Spleen (tissue), 7 donors: Measurements from ENCODE around the gene REXO1.

Experiments used
- CTCF ChIP-seq, 11 experiments: fragments of 200-600 bp in 7 of 11; fragments of 450-650 bp in 4 of 11; sonication (generic) in 4 of 11; IDR thresholded peaks in 8 of 11; conservative IDR thresholded peaks in 3 of 11; 1 replicate in 7 of 11; 2 replicates in 4 of 11; pipeline versions ENCODE4 v1.4.0 to v1.8.0; 2016 to 2021; ENCODE audit warnings: antibody characterized with exemption in 11 of 11, inconsistent platforms in 4 of 11, mild to moderate bottlenecking in 1 of 11
- POLR2A ChIP-seq, 3 donors: fragments of 450-650 bp; IDR thresholded peaks; one replicate each; pipeline ENCODE4 v1.5.1; 2017; ENCODE audit warnings: antibody characterized with exemption in 3 of 3, mild to moderate bottlenecking in 1 of 3
- donor health status: DM: no; HTN: no; CAD: no; lungs with moderate emphysema.
- donor health status: DM: no; HTN: no; CAD: no.
- donor health status: DM: no; HTN: no; CAD: no.

- TF ChIP-seq CTCF (IDR thresholded peaks at IDR 0.05 in 8 of 11, conservative IDR thresholded peaks at IDR 0.05 in 3 of 11): no peak
- no peak for TF ChIP-seq POLR2A (IDR thresholded peaks at IDR 0.05)
Measured at GRCh38 chr19:1844513-1845124, 3.7 kb downstream of the REXO1 start.
